ENCODE data around the gene PRR23E.

Gene PRR23E

GRCh38 chr3:127192576-127193232, at the start of gene PRR23E:
TSS of gene PRR23E (plus strand) at chr3:127193131. CDS start at chr3:127196686, 3,555 bp downstream.
- DNase-seq, result no peak

GRCh38 chr3:127143172-127143571, 49.8 kb upstream of the PRR23E start:
- no peak for DNase-seq

DNA sequence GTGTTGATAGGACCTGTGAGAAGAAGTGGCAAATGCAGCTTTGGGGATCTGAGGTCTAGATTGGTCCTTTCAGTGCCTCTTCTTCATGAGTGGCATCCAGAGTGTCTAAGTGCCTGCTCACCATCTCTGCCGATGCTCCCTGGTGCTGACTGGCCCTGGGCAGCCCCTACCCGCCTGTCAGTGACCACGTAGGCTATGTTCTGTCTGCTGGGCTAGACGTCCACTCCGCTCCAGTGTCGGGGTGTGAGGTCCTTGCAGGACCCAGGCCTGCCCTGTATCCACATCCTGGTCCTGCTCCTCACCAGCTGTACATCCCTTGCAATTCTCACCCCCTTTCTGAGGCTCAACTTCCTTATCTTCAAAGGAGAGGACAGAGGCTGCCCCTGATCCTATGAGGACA, 48.3 kb upstream of the PRR23E start:
- no peak for DNase-seq

DNA sequence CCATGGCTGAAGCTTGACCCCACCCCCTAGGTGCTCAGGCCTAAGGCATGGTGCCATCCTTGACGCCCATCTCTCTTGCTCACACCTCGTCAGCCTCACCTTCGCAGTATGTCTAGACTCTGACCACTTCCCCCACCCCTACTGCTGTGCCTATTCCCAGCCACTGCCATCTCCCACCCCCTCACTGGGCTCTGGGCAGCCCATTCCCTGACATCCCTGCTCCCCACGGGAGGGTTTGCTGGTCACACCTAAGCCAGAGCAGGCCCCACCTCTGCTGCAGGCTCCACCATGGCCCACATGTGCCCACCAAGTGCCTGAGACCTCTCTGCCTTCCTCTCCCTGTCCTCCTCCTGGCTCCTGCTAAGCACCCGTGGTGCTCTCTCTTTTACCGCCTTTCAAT, 47.7 kb upstream of the PRR23E start:
- no peak for DNase-seq

GRCh38 chr3:127147291-127147885, 45.5 kb upstream of the PRR23E start:
- DNase-seq, result no peak

DNA sequence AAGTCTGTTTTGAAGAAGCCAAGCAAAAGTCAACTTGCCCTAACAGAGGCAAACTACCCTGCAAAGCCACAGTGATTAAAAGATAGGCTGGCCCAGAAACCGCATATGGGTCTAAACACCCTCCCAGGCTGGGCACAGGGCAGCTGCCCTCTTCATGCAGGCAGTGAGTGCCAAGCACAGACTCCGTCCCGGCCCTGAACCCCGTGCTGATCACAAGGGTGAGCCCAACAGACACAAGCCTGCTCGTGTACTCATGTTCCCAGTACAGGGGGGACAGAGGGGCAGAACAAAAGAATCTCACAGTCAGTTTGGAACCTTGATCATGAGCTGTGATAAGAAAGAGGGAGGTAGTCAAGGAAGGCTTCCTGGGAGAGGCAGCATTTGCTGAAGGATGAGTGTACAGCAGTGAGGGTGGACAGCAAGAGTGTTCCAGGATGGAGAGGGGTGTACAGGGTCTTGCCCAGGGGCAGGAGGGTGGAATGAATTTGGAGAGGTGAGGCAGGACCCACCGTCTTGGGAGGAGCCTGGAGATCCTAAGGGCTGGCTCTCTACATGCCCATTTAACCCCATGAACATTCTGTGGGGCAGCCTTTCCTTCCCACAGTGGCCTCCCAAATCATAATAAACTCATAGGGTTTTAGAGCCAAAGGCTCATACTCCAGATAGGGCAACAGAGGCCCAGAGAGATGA, 43.2 kb upstream of the PRR23E start:
- DNase-seq, result no peak

DNA sequence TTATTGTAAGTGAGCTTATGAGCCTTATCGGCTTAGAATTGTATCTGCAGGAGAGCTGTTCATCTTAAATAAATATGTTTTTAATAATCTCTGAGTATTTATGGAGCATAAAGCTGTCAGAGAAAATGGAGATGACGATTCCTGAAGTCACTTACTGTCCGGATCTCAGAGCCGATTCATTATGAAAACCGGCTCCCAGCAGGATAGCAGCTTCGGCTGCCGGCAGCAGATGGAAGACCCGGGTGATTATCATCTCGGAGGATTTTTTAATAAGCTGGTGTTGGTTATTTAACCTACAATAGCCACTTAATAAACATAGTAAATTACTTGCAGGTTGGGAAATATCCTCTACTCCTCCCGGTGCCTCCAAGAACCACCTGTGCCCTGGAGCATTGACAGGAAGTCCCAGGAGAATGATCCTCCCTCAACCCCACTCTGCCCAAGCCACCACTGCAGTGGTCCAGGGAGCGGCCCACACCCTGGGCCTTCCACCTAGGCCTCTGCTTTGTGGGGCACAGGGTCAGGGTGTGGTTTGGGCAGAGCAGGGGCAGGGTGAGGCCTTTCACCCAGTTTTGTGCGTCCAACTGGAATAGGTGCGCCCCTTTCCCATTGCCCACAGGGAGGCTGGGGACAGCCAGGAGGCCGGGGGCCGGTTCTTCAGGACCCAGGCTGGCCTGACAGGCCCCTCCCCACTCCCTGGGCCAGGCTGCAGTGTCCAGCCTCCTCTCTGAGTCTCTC, 42.2 kb upstream of the PRR23E start:
- no peak for DNase-seq

- no peak for DNase-seq
Measured at GRCh38 chr3:127151251-127151564, 41.7 kb upstream of the PRR23E start.

DNA sequence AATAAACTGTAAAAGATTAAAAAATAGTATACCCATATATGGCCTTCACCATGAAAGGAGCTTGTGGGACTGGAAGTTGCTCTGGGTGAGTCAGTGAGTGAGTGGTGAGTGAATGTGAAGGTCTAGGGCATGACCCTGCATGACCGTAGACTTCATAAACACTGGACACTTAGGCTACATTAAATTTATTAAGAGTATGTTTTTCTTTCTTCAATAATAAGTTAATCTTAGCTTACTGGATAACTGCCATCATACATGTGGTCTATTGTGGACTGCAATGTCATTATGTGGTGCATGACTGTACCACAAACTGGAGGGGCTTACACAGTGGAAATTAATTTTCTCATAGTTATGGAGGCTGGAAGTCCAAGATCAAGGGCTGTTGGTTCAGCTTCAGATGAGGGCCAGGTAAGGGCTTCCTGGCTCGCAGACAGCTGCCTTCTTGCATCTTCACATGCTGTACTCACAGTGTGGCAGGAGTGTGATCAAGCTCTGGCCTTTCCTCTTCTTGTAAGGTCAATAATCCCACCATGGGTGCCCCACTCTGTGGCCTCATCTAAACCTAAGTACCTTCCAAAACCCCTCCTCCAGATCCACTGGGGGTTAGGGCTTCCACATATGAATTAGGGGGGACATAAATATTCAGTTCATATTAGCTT, 40.8 kb upstream of the PRR23E start:
- DNase-seq, result no peak

DNA sequence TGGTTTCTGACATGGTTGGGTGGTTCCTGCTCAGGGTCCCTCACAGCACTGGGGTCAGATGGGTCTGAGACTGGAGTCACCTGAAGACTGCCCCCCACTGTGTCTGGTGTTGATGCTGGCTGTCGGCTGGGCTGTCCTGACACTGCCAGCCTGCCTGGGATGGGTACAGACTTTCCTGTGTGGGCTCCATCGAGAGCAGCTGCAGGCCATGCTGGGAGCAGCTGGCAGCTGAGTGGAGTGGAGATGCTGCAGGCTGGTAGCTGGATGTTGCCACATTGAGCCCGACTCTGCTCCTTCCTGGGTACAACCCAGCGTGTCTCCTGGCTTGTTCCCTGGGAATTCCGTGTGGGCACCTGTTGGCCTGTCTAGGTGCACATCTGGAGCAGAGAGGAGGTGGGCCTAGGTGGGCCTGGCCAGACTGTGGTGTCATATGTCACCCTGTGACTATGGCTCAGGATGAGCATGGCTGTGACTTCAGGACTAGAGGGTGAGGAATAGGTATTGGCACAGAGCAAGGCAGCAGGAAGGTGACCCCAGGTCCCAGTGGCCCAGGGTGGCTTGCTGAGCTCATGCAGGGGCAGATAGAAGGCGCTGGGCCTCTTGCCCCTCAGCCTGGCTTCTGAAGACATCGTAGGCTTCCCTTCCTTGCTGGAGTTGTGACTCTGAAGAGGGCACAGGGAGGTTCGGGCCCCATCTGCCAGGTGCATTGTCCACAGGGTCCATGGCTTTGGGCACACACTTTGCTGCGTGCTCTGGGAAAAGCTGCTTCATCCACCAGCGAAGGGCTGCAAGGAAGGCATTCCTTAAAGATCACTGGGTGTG, 40.0 kb upstream of the PRR23E start:
- DNase-seq, result no peak

GRCh38 chr3:127153506-127153815, 39.5 kb upstream of the PRR23E start:
- no peak for DNase-seq

- DNase-seq, result no peak
Measured at GRCh38 chr3:127156338-127157050, 36.4 kb upstream of the PRR23E start.

GRCh38 chr3:127157171-127157828, 35.6 kb upstream of the PRR23E start:
- DNase-seq, result no peak

GRCh38 chr3:127158614-127159229, 34.2 kb upstream of the PRR23E start:
- no peak for DNase-seq

DNA sequence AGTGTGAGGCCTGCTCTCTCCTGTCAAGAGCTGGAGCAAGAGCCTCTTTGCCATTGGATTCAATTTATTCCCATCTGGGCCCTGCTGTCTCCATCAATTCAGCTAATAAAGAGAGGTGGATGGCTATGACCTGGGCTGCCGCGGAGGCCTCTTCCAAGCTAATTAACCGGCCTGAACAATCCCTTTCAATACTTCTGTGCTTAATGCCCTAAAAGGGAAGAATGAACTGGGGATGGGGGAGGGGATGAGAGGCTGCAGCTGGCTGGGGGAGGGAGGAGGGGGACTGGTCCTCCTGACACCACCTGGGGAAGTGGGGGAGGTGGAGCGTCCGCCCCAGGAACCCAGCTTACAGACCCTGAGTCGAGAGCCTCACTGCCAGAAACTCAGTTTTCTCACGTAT, 33.4 kb upstream of the PRR23E start:
- no peak for DNase-seq

- DNase-seq, result no peak
Measured at GRCh38 chr3:127161236-127161635, 31.7 kb upstream of the PRR23E start.

DNA sequence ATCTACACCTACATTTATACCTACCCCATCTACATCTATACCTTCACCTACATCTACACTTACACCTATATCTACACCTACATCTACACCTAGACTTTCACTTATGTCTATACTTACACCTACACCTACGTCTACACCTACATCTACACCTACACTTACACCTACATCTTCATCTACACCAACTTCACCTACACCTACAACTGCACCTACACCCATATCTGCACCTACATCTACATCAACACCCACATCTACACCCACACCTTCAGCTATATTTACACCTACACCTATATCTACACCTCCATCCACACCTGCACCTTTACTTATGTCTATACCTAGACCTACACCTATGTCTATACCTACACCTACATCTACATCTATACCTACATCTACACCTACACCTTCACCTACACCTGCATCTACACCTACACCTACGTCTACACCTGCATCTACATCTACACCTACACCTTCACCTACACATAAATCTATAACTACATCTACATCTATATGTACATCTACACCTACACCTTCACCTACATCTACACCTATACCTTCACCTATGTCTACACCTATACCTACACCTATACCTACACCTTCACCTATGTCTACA, 30.9 kb upstream of the PRR23E start:
- no peak for DNase-seq

DNA sequence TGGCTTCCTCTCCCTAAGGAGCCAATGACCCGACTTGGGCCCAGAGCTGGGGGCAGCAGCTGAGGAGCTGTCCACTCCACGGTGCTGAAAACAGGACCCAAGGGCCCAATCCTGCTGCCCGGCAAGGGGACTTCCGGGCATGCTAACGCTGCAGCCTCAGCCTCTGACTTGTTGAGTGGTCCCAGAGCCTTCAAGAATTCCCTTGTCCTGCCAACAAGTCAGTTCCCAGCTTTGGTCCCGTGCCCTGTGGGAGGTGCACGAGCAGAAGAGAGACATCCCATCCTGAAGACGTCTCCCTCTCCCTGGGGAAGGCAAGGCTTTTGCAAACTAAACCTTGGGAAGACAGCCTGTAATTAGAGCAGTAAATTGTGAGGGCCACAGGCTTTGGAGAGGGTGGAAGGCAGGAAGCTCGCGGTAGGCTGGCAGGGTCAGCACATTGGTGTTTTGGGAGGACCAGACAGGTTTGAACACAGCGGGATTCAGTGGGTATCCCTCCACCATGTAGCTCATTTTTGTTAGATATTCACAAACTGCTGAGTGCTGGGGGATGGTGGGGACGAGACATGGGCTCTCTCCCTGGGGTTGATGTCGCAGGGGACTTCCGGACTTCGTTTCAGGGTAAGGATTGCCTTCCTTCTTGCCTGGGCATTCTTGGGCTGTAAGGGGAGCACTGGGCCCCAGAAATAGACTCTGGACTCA, 29.8 kb upstream of the PRR23E start:
- no peak for DNase-seq

DNA sequence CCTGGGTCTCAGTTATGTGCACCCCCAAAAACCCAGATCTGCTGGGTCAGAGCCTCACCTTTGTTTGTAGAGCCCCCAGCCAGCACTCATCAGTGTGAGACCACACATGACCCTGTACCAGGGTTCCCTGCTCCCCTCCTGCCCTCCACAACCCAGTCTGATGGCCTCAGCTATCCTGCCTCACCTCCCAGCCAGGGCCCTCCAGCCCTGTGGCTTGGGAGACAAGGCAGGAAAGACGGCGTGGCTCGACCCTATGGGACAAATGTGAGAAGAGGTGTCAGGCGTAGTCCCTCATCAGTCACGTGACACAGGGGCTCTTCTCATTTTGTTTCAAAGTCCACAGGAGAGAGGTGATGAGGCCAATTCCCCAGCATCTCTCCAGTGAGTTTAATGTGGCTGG, 28.3 kb upstream of the PRR23E start:
- no peak for DNase-seq

- no peak for DNase-seq
Measured at GRCh38 chr3:127165036-127165435, 27.9 kb upstream of the PRR23E start.
